H1 (cell line): ENCODE measurements around the gene HAT1. TPM values are rescaled to one million over a fixed set of nuclear protein-coding genes. Genes with fewer than 3 reads are reported as not detected.

Experiments
- CTCF ChIA-PET: fragments of 300-600 bp; sonication (Branson Sonifier 250); formaldehyde crosslinking; loops from one replicate; lab custom pipeline; 2021; ENCODE audit not compliant: partially characterized antibody; lab: Charles Lee
- POLR2A ChIA-PET: fragments of 300-600 bp; sonication (Branson Sonifier 250); formaldehyde crosslinking; loops from one replicate; lab custom pipeline; 2021; ENCODE audit warnings: inconsistent platforms; ENCODE audit not compliant: partially characterized antibody; lab: Charles Lee
- DNase-seq, 2 experiments: peaks; one replicate each; pipeline versions ENCODE4 v3.0.0 to v3.0.0-alpha.2; 2010 to 2022; ENCODE audit warnings: low spot score in 2 of 2, low read depth in 1 of 2, mixed read lengths in 1 of 2
- FAIRE-seq: peaks from 2 replicates; lab custom pipeline; 2011; peaks lifted over from hg19 to GRCh38; lab: Jason Lieb, UNC
- H2AFZ ChIP-seq: 2 replicates; pipeline ENCODE4 v1.8.1; 2012; ENCODE audit warnings: low read length, inconsistent platforms
- H2AK5ac ChIP-seq: 2 replicates; pipeline ENCODE4 v1.6.1; 2013; ENCODE audit warnings: low read depth, low read length
- H2BK120ac ChIP-seq: replicated peaks from 2 replicates; pipeline ENCODE3; 2013; ENCODE audit warnings: low read depth, low read length, inconsistent platforms
- H2BK12ac ChIP-seq: 2 replicates; pipeline ENCODE4 v1.6.1; 2013; ENCODE audit warnings: low read depth, low read length
- H2BK15ac ChIP-seq: 2 replicates; pipeline ENCODE4 v1.6.1; 2013; ENCODE audit warnings: low read length
- H2BK20ac ChIP-seq: 2 replicates; pipeline ENCODE4 v1.6.1; 2013; ENCODE audit warnings: low read length
- H2BK5ac ChIP-seq: 2 replicates; pipeline ENCODE4 v1.6.1; 2013; ENCODE audit warnings: low read depth, low read length
- H3K14ac ChIP-seq: 2 replicates; pipeline ENCODE4 v1.6.1; 2013; ENCODE audit warnings: inconsistent platforms; ENCODE audit not compliant: insufficient read length
- H3K18ac ChIP-seq: 2 replicates; pipeline ENCODE4 v1.6.1; 2013; ENCODE audit warnings: low read length; ENCODE audit errors: extremely low read depth
- H3K23ac ChIP-seq: 2 replicates; pipeline ENCODE4 v1.6.1; 2013; ENCODE audit warnings: inconsistent platforms; ENCODE audit not compliant: insufficient read length
- H3K23me2 ChIP-seq: 2 replicates; pipeline ENCODE4 v1.6.1; 2013; ENCODE audit warnings: low read depth, low read length
- H3K27ac ChIP-seq: 2 replicates; pipeline ENCODE4 v1.6.1; 2011; ENCODE audit warnings: low read depth, low read length, inconsistent platforms
- H3K27me3 ChIP-seq, 4 experiments: replicated peaks in 1 of 4; 1 replicate in 1 of 4; 2 replicates in 3 of 4; pipeline versions ENCODE4 v1.6.1 to v1.8.1; 2011 to 2013; ENCODE audit warnings: low read length in 3 of 4, mild to moderate bottlenecking in 3 of 4, inconsistent platforms in 2 of 4, mixed read lengths in 2 of 4, moderate library complexity in 1 of 4; ENCODE audit not compliant: control insufficient read depth in 3 of 4, insufficient read depth in 3 of 4; ENCODE audit errors: extremely low read depth in 1 of 4
- H3K36me3 ChIP-seq, 4 experiments: 2 replicates each; pipeline versions ENCODE4 v1.6.1 to v1.8.1; 2011 to 2013; ENCODE audit warnings: mild to moderate bottlenecking in 4 of 4, low read length in 3 of 4, moderate library complexity in 2 of 4, control low read depth in 1 of 4, inconsistent platforms in 1 of 4; ENCODE audit not compliant: insufficient read depth in 4 of 4, control insufficient read depth in 2 of 4
- H3K4ac ChIP-seq: replicated peaks from 2 replicates; pipeline ENCODE3; 2013; ENCODE audit warnings: low read length, low read depth, mixed read lengths, inconsistent platforms; ENCODE audit not compliant: insufficient read length
- H3K4me1 ChIP-seq, 4 experiments: replicated peaks in 1 of 4; 1 replicate in 1 of 4; 2 replicates in 3 of 4; pipeline versions ENCODE4 v1.6.1 to v1.8.1; 2011 to 2013; ENCODE audit warnings: low read length in 3 of 4, inconsistent platforms in 2 of 4, mixed read lengths in 1 of 4; ENCODE audit not compliant: insufficient read depth in 4 of 4, control insufficient read depth in 3 of 4
- H3K4me2 ChIP-seq, 2 experiments: 2 replicates each; pipeline versions ENCODE4 v1.6.1 to v1.8.1; 2011 to 2013; ENCODE audit warnings: low read depth in 2 of 2, low read length in 2 of 2, control low read depth in 1 of 2, inconsistent platforms in 1 of 2, mild to moderate bottlenecking in 1 of 2; ENCODE audit not compliant: insufficient read depth in 1 of 2
- H3K4me3 ChIP-seq, 4 experiments: fragments of 200-600, 300-600 bp in 1 of 4; sonication (generic), shearing (Covaris generic), sonication (Bioruptor Twin) in 1 of 4; 2 replicates each; pipeline versions ENCODE4 v1.5.1 to v1.8.1; 2011 to 2016; ENCODE audit warnings: low read length in 4 of 4, low read depth in 3 of 4, control low read depth in 2 of 4, inconsistent platforms in 2 of 4, mild to moderate bottlenecking in 2 of 4, mixed read lengths in 1 of 4, moderate library complexity in 1 of 4; ENCODE audit not compliant: insufficient read depth in 2 of 4; ENCODE audit errors: extremely low read depth in 1 of 4
- H3K56ac ChIP-seq: replicated peaks from 2 replicates; pipeline ENCODE3; 2013; ENCODE audit warnings: low read depth, mild to moderate bottlenecking, mixed read lengths, low read length, inconsistent platforms; ENCODE audit not compliant: insufficient read length
- H3K79me1 ChIP-seq: 2 replicates; pipeline ENCODE4 v1.6.1; 2013; ENCODE audit warnings: low read depth, low read length, control low read depth
- H3K79me2 ChIP-seq, 2 experiments: 2 replicates each; pipeline versions ENCODE4 v1.6.1 to v1.8.1; 2012 to 2013; ENCODE audit warnings: low read length in 2 of 2, mild to moderate bottlenecking in 2 of 2, inconsistent platforms in 1 of 2; ENCODE audit not compliant: insufficient read depth in 2 of 2, control insufficient read depth in 1 of 2
- H3K9ac ChIP-seq, 4 experiments: replicated peaks in 1 of 4; 1 replicate in 1 of 4; 2 replicates in 3 of 4; pipeline versions ENCODE4 v1.6.1 to v1.8.1; 2011 to 2013; ENCODE audit warnings: low read depth in 3 of 4, low read length in 3 of 4, control low read depth in 2 of 4, mild to moderate bottlenecking in 2 of 4, moderate library complexity in 2 of 4, inconsistent platforms in 1 of 4; ENCODE audit errors: extremely low read depth in 1 of 4
- H3K9me3 ChIP-seq, 2 experiments: 2 replicates each; pipeline versions ENCODE4 v1.6.1 to v1.8.1; 2012 to 2013; ENCODE audit warnings: mild to moderate bottlenecking in 2 of 2, moderate library complexity in 2 of 2, control low read depth in 1 of 2, inconsistent platforms in 1 of 2, low read depth in 1 of 2, low read length in 1 of 2, mixed read lengths in 1 of 2; ENCODE audit not compliant: insufficient read depth in 2 of 2
- H4K20me1 ChIP-seq, 2 experiments: replicated peaks in 1 of 2; 2 replicates each; pipeline versions ENCODE3 to v1.8.1; 2011 to 2013; ENCODE audit warnings: inconsistent platforms in 2 of 2, low read length in 2 of 2, mild to moderate bottlenecking in 1 of 2; ENCODE audit not compliant: insufficient read depth in 2 of 2, control insufficient read depth in 1 of 2
- H4K5ac ChIP-seq: 2 replicates; pipeline ENCODE4 v1.6.1; 2013; ENCODE audit warnings: low read length, low read depth, mixed read lengths, inconsistent platforms; ENCODE audit not compliant: insufficient read length
- H4K8ac ChIP-seq: 2 replicates; pipeline ENCODE4 v1.8.0; 2013; ENCODE audit warnings: mild to moderate bottlenecking, moderate library complexity, low read length, inconsistent platforms; ENCODE audit not compliant: insufficient read depth; ENCODE audit errors: extremely low read depth
- H4K91ac ChIP-seq: replicated peaks from 2 replicates; pipeline ENCODE3; 2013; ENCODE audit warnings: low read length, mixed read lengths, inconsistent platforms; ENCODE audit not compliant: insufficient read length
- CBX5 ChIP-seq: fragments of 300-800, 300-1000 bp; sonication (generic); IDR thresholded peaks from 2 replicates; pipeline ENCODE4 v1.7.1; 2016; ENCODE audit warnings: antibody characterized with exemption, low read length, low read depth
- CBX8 ChIP-seq: fragments of 300-800, 300-1000 bp; sonication (generic); IDR thresholded peaks from 2 replicates; pipeline ENCODE4 v1.7.1; 2016; ENCODE audit warnings: low read depth, low read length, borderline replicate concordance
- CREB1 ChIP-seq: IDR thresholded peaks from 2 replicates; pipeline ENCODE4 v1.6.1; 2012; ENCODE audit warnings: inconsistent platforms
- RFX5 ChIP-seq: IDR thresholded peaks from 2 replicates; pipeline ENCODE4 v1.6.1; 2011; ENCODE audit warnings: low read depth, low read length, improper control_type of control experiment, borderline replicate concordance
- RNF2 ChIP-seq: fragments of 200-900, 300-1000 bp; sonication (generic); IDR thresholded peaks from 2 replicates; pipeline ENCODE4 v1.7.1; 2016; ENCODE audit warnings: borderline replicate concordance, low read depth, mild to moderate bottlenecking, antibody characterized with exemption, low read length; ENCODE audit not compliant: poor library complexity, severe bottlenecking; ENCODE audit errors: missing control alignments
- SIX5 ChIP-seq: IDR thresholded peaks from 2 replicates; pipeline ENCODE4 v1.6.1; 2011; ENCODE audit warnings: mild to moderate bottlenecking, low read depth, low read length
- SP2 ChIP-seq: IDR thresholded peaks from 2 replicates; pipeline ENCODE4 v1.6.1; 2012; ENCODE audit warnings: mild to moderate bottlenecking, low read length, inconsistent platforms
- TBP ChIP-seq: IDR thresholded peaks from 2 replicates; pipeline ENCODE4 v1.6.1; 2011; ENCODE audit warnings: low read depth, low read length, improper control_type of control experiment
- WGBS, 2 experiments: shearing (Covaris generic) in 1 of 2; methylation state at CpG; one replicate each; pipeline versions ENCODE4 v1.1.6 to v1.1.7; 2013 to 2015; ENCODE audit warnings: low lambda C conversion rate in 2 of 2, mixed read lengths in 2 of 2, inconsistent platforms in 1 of 2, low coverage in 1 of 2, missing lambda C conversion rate in 1 of 2; ENCODE audit not compliant: insufficient replicate concordance in 2 of 2, insufficient coverage in 1 of 2, insufficient read length in 1 of 2; ENCODE audit errors: extremely low coverage in 1 of 2, missing lambda C conversion rate in 1 of 2; 5-methylcytosine and 5-hydroxymethylcytosine counted together
- polyA plus RNA-seq, 7 experiments: library from polyadenylated mRNA; depleted of rRNA in 3 of 7; stranded (reverse) in 5 of 7; unstranded in 2 of 7; fragments of >200 nt in 5 of 7; fragments of 200-250 nt in 2 of 7; gene quantifications; 1 replicate in 5 of 7; 2 replicates in 1 of 7; 4 replicates in 1 of 7; pipeline versions ENCODE4 v1.2.1 to v1.2.3, GENCODE V29; 2011 to 2013; ENCODE audit warnings: missing spikeins in 2 of 7, mixed read lengths in 2 of 7
- total RNA-seq: library from RNA; stranded (reverse); fragmentation: NEBNext Ultra II Directional; extraction: Animal tissue kit (Norgen Biotek cat#: 25700); gene quantifications from 2 replicates; pipeline ENCODE4 v1.2.1, GENCODE V29; 2021

HAT1 gene
- total and polyA plus RNA-seq, 2 of the 8 experiments (the other 6 are each of a cell fraction or from before 2014, with no cell fraction given), result 44.6 to 74.2 TPM

GRCh38 chr2:171874517-171874916, 47.7 kb upstream of the HAT1 start:
- H2BK5ac ChIP-seq, result no peak overlapping the region
- DNase-seq (no peak), FAIRE-seq (no peak)
- no peak overlapping the region for H3K27ac ChIP-seq
- no peak for TF ChIP-seq SIX5
- no peak for TF ChIP-seq RFX5
- TF ChIP-seq CBX5, result no peak
- no peak for TF ChIP-seq CREB1
- TF ChIP-seq SP2, result no peak
- TF ChIP-seq RNF2, result no peak
- no peak for TF ChIP-seq TBP
- TF ChIP-seq CBX8, result no peak
- no peaks in the 10 kb centered on the region for H3K79me1 ChIP-seq
- H3K18ac ChIP-seq, result no peak overlapping the region
- ChIA-PET POLR2A (no interaction called here), CTCF (interaction anchor here (0.6 kb wide), 1 partner anchor 343 kb away, joined by 5 read pairs; no protein-coding TSS in a partner anchor)
- H2BK15ac ChIP-seq, result no peak overlapping the region
- H3K4me2 ChIP-seq, result no peak overlapping the region
- H4K91ac ChIP-seq, result no peak overlapping the region
- H2BK20ac ChIP-seq, result no peak overlapping the region
- H3K23ac ChIP-seq, result no peak overlapping the region
- H2AFZ ChIP-seq, result no peak overlapping the region
- H3K4ac ChIP-seq, result no peak overlapping the region
- no peak overlapping the region for H2AK5ac ChIP-seq
- no peak overlapping the region for H2BK12ac ChIP-seq
- no peaks in the 10 kb centered on the region for H3K4me1 ChIP-seq
- H4K20me1 ChIP-seq, result no peaks in the 10 kb centered on the region
- H3K56ac ChIP-seq, result no peak overlapping the region
- no peaks in the 10 kb centered on the region for H3K79me2 ChIP-seq
- 93% methylated on average over 1 of the region's 1 CpG; no CpG with 5 or more reads in 1 of the 2 experiments for WGBS, 2 experiments
- no peak overlapping the region for H3K9ac ChIP-seq
- no peaks in the 10 kb centered on the region; a peak in 1 of 8 replicates for H3K36me3 ChIP-seq
- H3K4me3 ChIP-seq, result no peak overlapping the region
- no peaks in the 10 kb centered on the region for H3K23me2 ChIP-seq
- no peak overlapping the region for H4K5ac ChIP-seq
- H3K14ac ChIP-seq, result no peak overlapping the region
- no peaks in the 10 kb centered on the region for H3K27me3 ChIP-seq
- no peak overlapping the region for H4K8ac ChIP-seq
- no peaks in the 10 kb centered on the region for H3K9me3 ChIP-seq
- no peak overlapping the region for H2BK120ac ChIP-seq
